Measurements from ENCODE around the gene PPP3CA.

PPP3CA gene

DNA sequence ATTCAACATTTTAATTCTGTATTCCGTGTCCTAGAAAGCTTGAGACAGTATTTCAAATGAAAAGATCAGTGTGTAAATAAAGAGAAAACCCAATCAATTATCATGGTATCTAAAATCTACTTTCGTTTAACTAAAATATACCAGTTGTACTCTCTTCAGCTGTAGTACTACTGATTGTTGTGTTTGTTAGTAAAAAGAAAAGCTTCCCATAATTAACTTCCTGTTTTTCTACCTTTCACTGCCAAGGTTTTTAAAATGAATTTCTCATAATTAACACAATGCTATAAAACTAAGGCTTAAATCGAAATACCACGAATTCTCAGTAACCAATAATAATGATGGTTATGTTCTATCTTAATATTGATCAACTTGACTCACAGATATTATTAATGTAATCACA is 37.4 kb downstream of the PPP3CA start:
- Histone ChIP-seq H3K18ac (ENCODE audit: low read length) (no peak overlapping the region), H3K4me1 (ENCODE audit: control insufficient read depth in 1 of 2, insufficient read depth in 2 of 2, low read length in 2 of 2) (peaks cover 4% of the 10 kb centered on the region in 2 experiments), H2BK120ac (ENCODE audit: insufficient read depth, low read length, poor library complexity) (no peak overlapping the region), H3K4me3 (ENCODE audit: low read depth, low read length) (no peak overlapping the region), H3K9ac (ENCODE audit: low read length) (no peak overlapping the region), H3K4ac (ENCODE audit: low read depth, low read length) (no peak overlapping the region), H2BK5ac (ENCODE audit: low read depth, low read length, poor library complexity) (no peak overlapping the region), H3K4me2 (ENCODE audit: low read length) (no peak overlapping the region), H4K12ac (ENCODE audit: low read depth, low read length) (no peak overlapping the region), H2AFZ (ENCODE audit: insufficient read depth, low read length, poor library complexity) (no peak overlapping the region), H3K79me2 (ENCODE audit: control insufficient read depth, insufficient read depth, low read length, poor library complexity) (no peaks in the 10 kb centered on the region), H2BK12ac (ENCODE audit: low read length) (no peak overlapping the region), H3K27me3 (ENCODE audit: insufficient read depth, low read length) (no peaks in the 10 kb centered on the region), H3K79me1 (ENCODE audit: low read length) (no peaks in the 10 kb centered on the region), H3K27ac (ENCODE audit: low read depth, low read length) (no peak overlapping the region), H3K14ac (ENCODE audit: low read length) (no peak overlapping the region), H2AK5ac (ENCODE audit: low read length) (no peak overlapping the region), H4K91ac (ENCODE audit: low read depth, low read length) (no peak overlapping the region), H3K9me3 (ENCODE audit: insufficient read depth, low read depth, low read length) (no peaks in the 10 kb centered on the region), H4K8ac (ENCODE audit: low read depth, low read length) (no peak overlapping the region), H3K36me3 (ENCODE audit: control insufficient read depth in 1 of 2, insufficient read depth in 2 of 2, low read length in 2 of 2) (no peaks in the 10 kb centered on the region), H3K23ac (ENCODE audit: low read length) (no peak overlapping the region)
- WGBS (ENCODE audit: extremely low coverage, insufficient coverage, insufficient read length) = no CpG with 5 or more reads among the region's 4 CpGs
- no peak for DNase-seq

DNA sequence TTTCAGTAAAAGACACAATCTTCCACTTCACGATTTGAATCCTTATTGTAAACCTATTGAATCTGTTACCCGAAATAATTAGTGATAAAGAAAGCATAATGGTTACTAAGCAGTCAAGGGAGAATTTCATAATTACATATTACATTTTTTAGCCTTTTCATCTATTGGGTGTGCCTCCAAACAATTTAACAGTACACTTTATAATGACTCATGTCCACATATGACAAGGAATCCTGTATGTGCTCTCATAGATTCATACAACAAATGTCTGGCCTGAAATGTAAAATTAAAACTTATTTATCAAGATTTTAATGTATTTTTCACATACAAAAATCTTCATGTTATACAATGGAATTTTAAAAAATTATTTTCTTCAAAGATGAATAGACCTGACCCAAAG is 39.4 kb downstream of the PPP3CA start:
- Histone ChIP-seq H2AK5ac (ENCODE audit: low read length) (no peak overlapping the region), H4K91ac (ENCODE audit: low read depth, low read length) (no peak overlapping the region), H3K79me1 (ENCODE audit: low read length) (no peaks in the 10 kb centered on the region), H2AFZ (ENCODE audit: insufficient read depth, low read length, poor library complexity) (no peak overlapping the region), H3K79me2 (ENCODE audit: control insufficient read depth, insufficient read depth, low read length, poor library complexity) (no peaks in the 10 kb centered on the region), H3K14ac (ENCODE audit: low read length) (no peak overlapping the region), H3K4me2 (ENCODE audit: low read length) (no peak overlapping the region), H3K9ac (ENCODE audit: low read length) (no peak overlapping the region), H3K36me3 (ENCODE audit: control insufficient read depth in 1 of 2, insufficient read depth in 2 of 2, low read length in 2 of 2) (no peaks in the 10 kb centered on the region), H3K4ac (ENCODE audit: low read depth, low read length) (no peak overlapping the region), H2BK120ac (ENCODE audit: insufficient read depth, low read length, poor library complexity) (no peak overlapping the region), H3K18ac (ENCODE audit: low read length) (no peak overlapping the region), H3K4me3 (ENCODE audit: low read depth, low read length) (no peak overlapping the region), H3K23ac (ENCODE audit: low read length) (no peak overlapping the region), H4K12ac (ENCODE audit: low read depth, low read length) (no peak overlapping the region), H3K27ac (ENCODE audit: low read depth, low read length) (no peak overlapping the region), H3K9me3 (ENCODE audit: insufficient read depth, low read depth, low read length) (no peaks in the 10 kb centered on the region), H3K4me1 (ENCODE audit: control insufficient read depth in 1 of 2, insufficient read depth in 2 of 2, low read length in 2 of 2) (peaks cover 4% of the 10 kb centered on the region in 2 experiments), H2BK12ac (ENCODE audit: low read length) (no peak overlapping the region), H2BK5ac (ENCODE audit: low read depth, low read length, poor library complexity) (no peak overlapping the region), H3K27me3 (ENCODE audit: insufficient read depth, low read length) (no peaks in the 10 kb centered on the region), H4K8ac (ENCODE audit: low read depth, low read length) (no peak overlapping the region)
- WGBS (ENCODE audit: extremely low coverage, insufficient coverage, insufficient read length) = no CpG with 5 or more reads among the region's 2 CpGs
- DNase-seq = no peak

DNA sequence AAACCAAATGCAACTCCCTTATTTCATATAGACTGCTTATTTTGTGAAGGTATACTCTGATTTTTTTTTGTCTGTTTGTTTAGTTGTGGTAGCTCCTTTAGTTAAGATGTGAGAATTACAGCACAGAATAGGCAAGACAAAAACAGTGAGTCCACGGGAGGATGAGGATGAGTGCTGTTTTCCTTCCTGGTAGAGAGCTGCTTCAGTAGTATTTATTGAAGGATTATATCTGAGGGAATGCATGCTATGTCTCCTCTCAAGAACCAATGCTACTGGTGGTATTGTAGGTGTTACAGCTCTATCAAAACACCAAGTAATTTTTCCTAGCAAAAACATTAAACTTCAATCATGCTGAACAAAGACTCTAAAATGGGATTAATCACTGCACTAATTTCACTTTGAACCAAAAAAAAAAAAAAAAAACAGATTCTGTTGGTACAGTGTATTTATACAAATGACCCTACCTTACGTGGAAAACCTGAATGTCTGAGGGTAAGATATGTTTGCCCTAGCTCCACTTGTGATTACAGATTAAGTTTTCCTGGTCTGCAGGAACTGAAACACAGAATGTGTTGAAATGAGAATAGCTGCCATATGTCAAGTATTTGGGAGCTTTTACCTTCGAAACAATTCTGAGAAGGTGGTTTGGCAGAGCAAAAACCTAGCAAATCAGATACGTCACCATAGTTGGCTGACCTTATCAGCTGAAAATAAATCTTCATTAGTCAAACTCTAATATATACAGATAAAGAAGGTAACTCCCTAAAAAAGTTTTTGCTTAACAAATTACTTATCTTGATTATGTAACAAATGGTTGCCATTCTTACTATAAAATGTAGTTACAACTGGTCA is 40.3 kb downstream of the PPP3CA start:
- WGBS (ENCODE audit: extremely low coverage, insufficient coverage, insufficient read length) = no CpG with 5 or more reads among the region's 4 CpGs
- Histone ChIP-seq H3K79me1 (ENCODE audit: low read length) (no peaks in the 10 kb centered on the region), H3K18ac (ENCODE audit: low read length) (no peak overlapping the region), H3K9ac (ENCODE audit: low read length) (no peak overlapping the region), H3K4ac (ENCODE audit: low read depth, low read length) (no peak overlapping the region), H3K9me3 (ENCODE audit: insufficient read depth, low read depth, low read length) (no peaks in the 10 kb centered on the region), H2BK12ac (ENCODE audit: low read length) (no peak overlapping the region), H3K23ac (ENCODE audit: low read length) (no peak overlapping the region), H4K8ac (ENCODE audit: low read depth, low read length) (no peak overlapping the region), H2BK5ac (ENCODE audit: low read depth, low read length, poor library complexity) (no peak overlapping the region), H4K12ac (ENCODE audit: low read depth, low read length) (no peak overlapping the region), H3K79me2 (ENCODE audit: control insufficient read depth, insufficient read depth, low read length, poor library complexity) (no peaks in the 10 kb centered on the region), H3K4me1 (ENCODE audit: control insufficient read depth in 1 of 2, insufficient read depth in 2 of 2, low read length in 2 of 2) (peaks cover 4% of the 10 kb centered on the region in 2 experiments), H3K4me2 (ENCODE audit: low read length) (no peak overlapping the region), H2AK5ac (ENCODE audit: low read length) (no peak overlapping the region), H2AFZ (ENCODE audit: insufficient read depth, low read length, poor library complexity) (no peak overlapping the region), H3K27me3 (ENCODE audit: insufficient read depth, low read length) (no peaks in the 10 kb centered on the region), H3K27ac (ENCODE audit: low read depth, low read length) (no peak overlapping the region), H4K91ac (ENCODE audit: low read depth, low read length) (no peak overlapping the region), H3K14ac (ENCODE audit: low read length) (no peak overlapping the region), H3K4me3 (ENCODE audit: low read depth, low read length) (no peak overlapping the region), H3K36me3 (ENCODE audit: control insufficient read depth in 1 of 2, insufficient read depth in 2 of 2, low read length in 2 of 2) (no peaks in the 10 kb centered on the region), H2BK120ac (ENCODE audit: insufficient read depth, low read length, poor library complexity) (no peak overlapping the region)
- DNase-seq = peak in 1 of 2 donors; percentile 46

DNA sequence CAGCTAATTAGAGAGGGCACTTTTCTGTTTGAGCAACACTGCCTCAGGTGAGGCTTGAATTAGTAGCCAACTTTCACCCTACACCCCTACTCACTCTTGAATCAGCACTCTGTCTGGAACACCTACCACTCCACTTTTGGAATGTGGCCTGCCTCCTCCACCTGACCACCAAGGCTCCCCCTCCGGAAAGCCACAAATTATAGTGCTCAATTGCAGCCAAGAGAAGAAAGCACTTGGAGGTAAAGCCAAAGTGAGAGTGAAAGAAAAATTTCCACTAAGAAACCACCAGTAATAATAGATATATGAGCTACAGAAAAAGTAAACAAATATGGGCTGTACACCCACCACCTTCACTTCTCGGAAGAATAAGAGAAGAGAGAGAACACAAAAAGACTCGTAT is 41.1 kb downstream of the PPP3CA start:
- H3K9me3 ChIP-seq (ENCODE audit: insufficient read depth, low read depth, low read length) = no peaks in the 10 kb centered on the region
- no peak overlapping the region for H2BK12ac ChIP-seq (ENCODE audit: low read length)
- no peak overlapping the region for H2AK5ac ChIP-seq (ENCODE audit: low read length)
- H4K8ac ChIP-seq (ENCODE audit: low read depth, low read length) = no peak overlapping the region
- H2BK5ac ChIP-seq (ENCODE audit: low read depth, low read length, poor library complexity) = no peak overlapping the region
- H3K4me2 ChIP-seq (ENCODE audit: low read length) = no peak overlapping the region
- H3K79me2 ChIP-seq (ENCODE audit: control insufficient read depth, insufficient read depth, low read length, poor library complexity) = no peaks in the 10 kb centered on the region
- no peak overlapping the region for H3K4ac ChIP-seq (ENCODE audit: low read depth, low read length)
- H2AFZ ChIP-seq (ENCODE audit: insufficient read depth, low read length, poor library complexity) = no peak overlapping the region
- H3K27ac ChIP-seq (ENCODE audit: low read depth, low read length) = no peak overlapping the region
- no peak overlapping the region for H4K12ac ChIP-seq (ENCODE audit: low read depth, low read length)
- H3K36me3 ChIP-seq (ENCODE audit: control insufficient read depth in 1 of 2, insufficient read depth in 2 of 2, low read length in 2 of 2) = no peaks in the 10 kb centered on the region
- peaks cover 4% of the 10 kb centered on the region in 2 experiments for H3K4me1 ChIP-seq (ENCODE audit: control insufficient read depth in 1 of 2, insufficient read depth in 2 of 2, low read length in 2 of 2)
- no peaks in the 10 kb centered on the region for H3K79me1 ChIP-seq (ENCODE audit: low read length)
- no CpG with 5 or more reads among the region's 3 CpGs for WGBS (ENCODE audit: extremely low coverage, insufficient coverage, insufficient read length)
- H3K27me3 ChIP-seq (ENCODE audit: insufficient read depth, low read length) = no peaks in the 10 kb centered on the region
- H3K23ac ChIP-seq (ENCODE audit: low read length) = no peak overlapping the region
- H3K18ac ChIP-seq (ENCODE audit: low read length) = no peak overlapping the region
- DNase-seq = no peak
- no peak overlapping the region for H3K4me3 ChIP-seq (ENCODE audit: low read depth, low read length)
- no peak overlapping the region for H2BK120ac ChIP-seq (ENCODE audit: insufficient read depth, low read length, poor library complexity)
- no peak overlapping the region for H4K91ac ChIP-seq (ENCODE audit: low read depth, low read length)
- H3K9ac ChIP-seq (ENCODE audit: low read length) = no peak overlapping the region
- H3K14ac ChIP-seq (ENCODE audit: low read length) = no peak overlapping the region
